DND-41 (cell line): ENCODE results near the gene CFAP45.

Experiments used
- ATAC-seq: fragments of 200-7000 bp; cut with Tn5 transposase; 3 replicates; pipeline ENCODE4 v1.9.1; 2021; ENCODE audit warnings: low read depth; ENCODE audit not compliant: insufficient read depth
- DNase-seq: peaks from one replicate; pipeline ENCODE4 v3.0.0-alpha.2; 2020
- H2AFZ ChIP-seq: 2 replicates; pipeline ENCODE4 v1.6.0; 2012; ENCODE audit warnings: low read depth, low read length
- H3K27ac ChIP-seq: 2 replicates; pipeline ENCODE4 v1.5.1; 2012; ENCODE audit warnings: low read length, inconsistent platforms
- H3K27me3 ChIP-seq: fragments of 200-600 bp; sonication (generic); 2 replicates; pipeline ENCODE4 v1.6.0; 2012; ENCODE audit warnings: low read length, mild to moderate bottlenecking, inconsistent platforms; ENCODE audit not compliant: insufficient read depth, poor library complexity
- H3K36me3 ChIP-seq: 2 replicates; pipeline ENCODE4 v1.5.1; 2012; ENCODE audit warnings: low read length, inconsistent platforms; ENCODE audit not compliant: insufficient read depth
- H3K4me1 ChIP-seq: 2 replicates; pipeline ENCODE4 v1.5.1; 2012; ENCODE audit warnings: mild to moderate bottlenecking, low read length; ENCODE audit not compliant: insufficient read depth
- H3K4me2 ChIP-seq: 2 replicates; pipeline ENCODE4 v1.6.0; 2012; ENCODE audit warnings: mild to moderate bottlenecking, moderate library complexity, low read length, inconsistent platforms; ENCODE audit not compliant: insufficient read depth
- H3K4me3 ChIP-seq, 2 experiments: fragments of 200-600 bp in 1 of 2; shearing (Covaris generic) in 1 of 2; 2 replicates each; pipeline ENCODE4 v1.5.1; 2012 to 2016; ENCODE audit warnings: inconsistent platforms in 2 of 2, low read length in 2 of 2, mild to moderate bottlenecking in 2 of 2, low read depth in 1 of 2, moderate library complexity in 1 of 2
- H3K79me2 ChIP-seq: 2 replicates; pipeline ENCODE4 v1.6.0; 2012; ENCODE audit warnings: low read length, inconsistent platforms; ENCODE audit not compliant: insufficient read depth
- H3K9ac ChIP-seq: 2 replicates; pipeline ENCODE4 v1.6.0; 2012; ENCODE audit warnings: low read depth, mild to moderate bottlenecking, inconsistent platforms, low read length, moderate library complexity
- H3K9me3 ChIP-seq: 2 replicates; pipeline ENCODE4 v1.5.1; 2012; ENCODE audit warnings: low read length, moderate library complexity, mild to moderate bottlenecking, inconsistent platforms; ENCODE audit not compliant: insufficient read depth, severe bottlenecking
- H4K20me1 ChIP-seq: 2 replicates; pipeline ENCODE4 v1.6.0; 2012; ENCODE audit warnings: low read length; ENCODE audit not compliant: insufficient read depth
- EZH2 ChIP-seq: IDR thresholded peaks from 3 replicates; pipeline ENCODE4 v1.6.1; 2012; ENCODE audit warnings: borderline replicate concordance, low read depth, mild to moderate bottlenecking, moderate library complexity, low read length, inconsistent platforms; ENCODE audit not compliant: severe bottlenecking
- TF ChIP-seq, protein P1 (sequence below): IDR thresholded peaks from 2 replicates; pipeline ENCODE4 v1.5.1; 2012; ENCODE audit warnings: borderline replicate concordance, low read length, moderate library complexity, mild to moderate bottlenecking; ENCODE audit not compliant: poor library complexity, severe bottlenecking; ENCODE audit errors: extremely low read depth

Gene CFAP45

DNA sequence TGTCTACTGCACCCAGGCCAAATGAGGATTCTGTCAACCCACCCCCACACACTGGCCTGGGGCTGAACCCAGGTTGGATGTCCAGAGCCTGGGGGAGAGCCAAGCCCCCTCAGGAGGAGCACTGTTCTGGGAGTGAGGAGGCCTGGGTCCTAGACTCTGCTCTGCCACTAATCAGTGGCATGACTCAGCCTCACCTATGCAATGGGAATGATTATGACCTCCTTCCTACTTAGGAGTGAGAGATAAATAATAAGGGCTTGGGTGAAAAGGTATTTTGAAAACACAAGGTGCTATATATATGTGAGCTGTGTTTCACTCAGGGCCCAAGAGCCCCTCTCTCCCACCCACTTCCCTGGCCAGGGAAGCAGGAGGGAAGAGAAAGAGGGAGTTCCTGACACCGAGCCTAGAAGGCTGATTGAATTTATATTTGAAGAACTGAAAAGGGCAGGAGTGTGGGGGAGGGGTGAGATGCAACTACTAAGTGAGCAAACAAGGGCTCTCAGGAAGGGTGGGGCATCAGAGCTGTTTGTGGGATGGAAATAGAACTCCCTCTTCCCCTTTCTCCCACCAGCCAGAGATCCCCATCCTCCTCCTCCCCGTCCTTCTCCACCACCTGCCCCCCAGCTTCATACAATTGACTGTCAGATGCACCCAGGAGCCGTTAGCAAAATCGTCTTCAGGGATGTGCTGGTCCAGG is 37.2 kb upstream of the CFAP45 start:
- ATAC-seq (no peak), DNase-seq (no peak)
- Histone ChIP-seq H3K27ac (no peak overlapping the region), H3K36me3 (no peaks in the 10 kb centered on the region), H3K4me1 (no peaks in the 10 kb centered on the region), H3K27me3 (peaks cover 18% of the 10 kb centered on the region), H3K9ac (no peak overlapping the region), H3K4me3 (no peak overlapping the region), H4K20me1 (no peaks in the 10 kb centered on the region; the same call in 1 of the 2 replicates), H2AFZ (no peak overlapping the region), H3K4me2 (no peak overlapping the region), H3K9me3 (no peaks in the 10 kb centered on the region), H3K79me2 (no peaks in the 10 kb centered on the region)
- no peak for TF ChIP-seq EZH2
- TF ChIP-seq, protein P1, sequence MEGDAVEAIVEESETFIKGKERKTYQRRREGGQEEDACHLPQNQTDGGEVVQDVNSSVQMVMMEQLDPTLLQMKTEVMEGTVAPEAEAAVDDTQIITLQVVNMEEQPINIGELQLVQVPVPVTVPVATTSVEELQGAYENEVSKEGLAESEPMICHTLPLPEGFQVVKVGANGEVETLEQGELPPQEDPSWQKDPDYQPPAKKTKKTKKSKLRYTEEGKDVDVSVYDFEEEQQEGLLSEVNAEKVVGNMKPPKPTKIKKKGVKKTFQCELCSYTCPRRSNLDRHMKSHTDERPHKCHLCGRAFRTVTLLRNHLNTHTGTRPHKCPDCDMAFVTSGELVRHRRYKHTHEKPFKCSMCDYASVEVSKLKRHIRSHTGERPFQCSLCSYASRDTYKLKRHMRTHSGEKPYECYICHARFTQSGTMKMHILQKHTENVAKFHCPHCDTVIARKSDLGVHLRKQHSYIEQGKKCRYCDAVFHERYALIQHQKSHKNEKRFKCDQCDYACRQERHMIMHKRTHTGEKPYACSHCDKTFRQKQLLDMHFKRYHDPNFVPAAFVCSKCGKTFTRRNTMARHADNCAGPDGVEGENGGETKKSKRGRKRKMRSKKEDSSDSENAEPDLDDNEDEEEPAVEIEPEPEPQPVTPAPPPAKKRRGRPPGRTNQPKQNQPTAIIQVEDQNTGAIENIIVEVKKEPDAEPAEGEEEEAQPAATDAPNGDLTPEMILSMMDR: no peak

DNA sequence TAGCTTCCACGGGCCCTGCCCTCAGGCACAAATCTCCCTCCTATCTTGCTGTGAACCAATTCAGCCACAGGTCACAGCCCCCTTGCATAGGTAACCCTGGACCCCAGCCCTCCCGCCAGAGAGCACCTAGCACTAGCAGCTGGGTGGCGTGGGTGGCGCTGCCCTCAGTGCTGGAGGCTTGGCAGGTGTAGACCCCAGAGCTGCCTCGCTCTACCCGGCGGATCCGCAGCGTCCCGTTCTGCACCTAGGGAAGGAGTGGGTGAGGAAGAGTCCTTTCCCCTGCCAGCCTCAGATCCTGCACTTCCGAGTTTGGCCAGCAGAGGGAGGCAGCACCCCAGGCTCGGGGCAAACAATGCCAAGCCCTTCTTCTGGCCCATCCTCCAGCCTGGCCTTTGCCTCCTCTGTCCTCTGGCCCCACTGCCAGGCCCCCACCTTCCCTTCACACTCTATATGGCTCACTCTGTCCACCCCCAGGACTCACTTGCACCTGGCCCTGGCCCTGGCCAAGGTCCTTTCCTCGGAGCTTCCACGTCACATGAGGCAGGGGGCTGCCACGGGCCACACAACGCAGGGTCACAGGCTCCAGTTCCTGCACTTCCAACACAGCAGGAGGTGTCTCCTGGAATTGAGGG is 36.4 kb upstream of the CFAP45 start:
- peaks cover 10% of the 10 kb centered on the region for H3K27me3 ChIP-seq
- H3K27ac ChIP-seq: no peak overlapping the region
- no peaks in the 10 kb centered on the region; the same call in 1 of the 2 replicates for H4K20me1 ChIP-seq
- ATAC-seq (peak; percentile 88), DNase-seq (peak; percentile 73)
- no peak for TF ChIP-seq EZH2
- TF ChIP-seq, protein P1: peak; percentile 98
- no peak overlapping the region for H3K4me3 ChIP-seq
- no peaks in the 10 kb centered on the region for H3K36me3 ChIP-seq
- no peak overlapping the region for H3K4me2 ChIP-seq
- no peaks in the 10 kb centered on the region for H3K79me2 ChIP-seq
- H3K4me1 ChIP-seq: no peaks in the 10 kb centered on the region
- H3K9me3 ChIP-seq: no peaks in the 10 kb centered on the region
- H2AFZ ChIP-seq: no peak overlapping the region
- H3K9ac ChIP-seq: no peak overlapping the region

DNA sequence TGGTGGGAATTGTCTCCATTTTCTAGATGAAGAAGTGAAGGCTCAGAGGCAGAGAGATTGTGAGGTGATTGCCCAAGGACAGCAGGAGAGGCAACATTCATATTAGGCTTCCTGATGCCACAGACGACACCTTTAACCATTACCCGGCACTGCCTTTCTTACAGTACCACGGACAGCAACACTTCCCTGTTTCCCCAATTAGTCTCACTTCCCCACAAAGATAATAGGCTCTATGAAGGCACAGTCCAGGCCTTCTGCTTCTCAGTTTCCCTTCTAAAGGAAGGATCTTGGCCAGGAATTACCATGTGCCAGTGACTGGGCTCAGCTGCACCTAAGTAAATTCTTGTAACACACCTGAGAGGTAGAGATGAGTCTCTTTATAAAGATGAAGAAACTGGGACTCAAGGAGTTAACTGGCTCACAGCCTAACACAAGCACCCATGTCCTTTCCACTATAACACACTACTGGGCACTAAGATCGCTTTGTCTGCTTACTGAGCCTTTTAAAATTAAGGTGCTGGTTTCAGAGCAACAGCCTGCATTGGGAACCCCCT is 35.8 kb upstream of the CFAP45 start:
- no peaks in the 10 kb centered on the region for H3K9me3 ChIP-seq
- no peak for ATAC-seq
- H3K4me2 ChIP-seq: no peak overlapping the region
- no peaks in the 10 kb centered on the region for H3K4me1 ChIP-seq
- H3K27me3 ChIP-seq: peaks cover 6% of the 10 kb centered on the region
- DNase-seq: no peak
- no peak overlapping the region for H3K27ac ChIP-seq
- no peaks in the 10 kb centered on the region for H3K79me2 ChIP-seq
- H4K20me1 ChIP-seq: no peaks in the 10 kb centered on the region
- no peak overlapping the region for H3K4me3 ChIP-seq
- H3K36me3 ChIP-seq: no peaks in the 10 kb centered on the region
- H3K9ac ChIP-seq: no peak overlapping the region
- H2AFZ ChIP-seq: no peak overlapping the region
- no peak for TF ChIP-seq EZH2
- TF ChIP-seq, protein P1: no peak
